AG10803 (cell line): ENCODE data around the gene SOX8.
"Not testable (repeated sequence)": the region's sequence is repeated elsewhere in the genome, so short reads cannot be mapped to it uniquely, and the experiment has no call there.

ENCODE experiments used
- DNase-seq: peaks from one replicate; pipeline ENCODE4 v3.0.0; 2010; ENCODE audit warnings: low read depth
- H3K4me3 ChIP-seq: 2 replicates; pipeline ENCODE4 v1.5.1; 2011; ENCODE audit warnings: mild to moderate bottlenecking, low read length, control low read depth
- CTCF ChIP-seq: conservative IDR thresholded peaks from 2 replicates; pipeline ENCODE4 v1.5.1; 2011; ENCODE audit warnings: mild to moderate bottlenecking, low read length, control low read depth, inconsistent platforms

Gene SOX8

GRCh38 chr16:946048-946395 lies 35.5 kb upstream of the SOX8 start:
- no peak for TF ChIP-seq CTCF
- no peak for DNase-seq
- no peak overlapping the region for H3K4me3 ChIP-seq

GRCh38 chr16:947255-947921 lies 34.2 kb upstream of the SOX8 start:
- DNase-seq: no peak
- no peak for TF ChIP-seq CTCF
- no peak overlapping the region for H3K4me3 ChIP-seq

GRCh38 chr16:947922-948303 lies 33.7 kb upstream of the SOX8 start:
- not testable (repeated sequence) for H3K4me3 ChIP-seq, DNase-seq

GRCh38 chr16:948767-949166 lies 32.8 kb upstream of the SOX8 start:
- not testable (repeated sequence) for DNase-seq

GRCh38 chr16:950733-951573 lies 30.6 kb upstream of the SOX8 start:
- DNase-seq, H3K4me3 ChIP-seq: not testable (repeated sequence)

More at GRCh38 chr16:948767-949166, 32.8 kb upstream of the SOX8 start:
- H3K4me3 ChIP-seq: not testable (repeated sequence)

- TF ChIP-seq CTCF: no peak
- no peak overlapping the region for H3K4me3 ChIP-seq
- DNase-seq: no peak
Observed at GRCh38 chr16:951660-952301, 29.8 kb upstream of the SOX8 start.

GRCh38 chr16:952321-952720 lies 29.2 kb upstream of the SOX8 start:
- no peak for TF ChIP-seq CTCF
- no peak for DNase-seq
- H3K4me3 ChIP-seq: no peak overlapping the region

GRCh38 chr16:953818-954217 lies 27.8 kb upstream of the SOX8 start:
- not testable (repeated sequence) for DNase-seq, H3K4me3 ChIP-seq

- H3K4me3 ChIP-seq, DNase-seq: not testable (repeated sequence)
Observed at GRCh38 chr16:955766-956165, 25.8 kb upstream of the SOX8 start.
